Activated CD8-positive, alpha-beta T cell treated with anti-CD3 and anti-CD28 coated beads for 36 hours (primary cell): Measurements from ENCODE around the gene MED15. TPM values are rescaled to one million over a fixed set of nuclear protein-coding genes. Genes with fewer than 3 reads are reported as not detected.
A peak's percentile ranks its signal among the peaks of the same experiment; 100 is the strongest.

Experiments used
- ATAC-seq: fragments of 200-7000 bp; cut with Tn5 transposase; one replicate; pipeline ENCODE4 v1.10.0; 2021; ENCODE audit warnings: mild to moderate bottlenecking, moderate library complexity
- CTCF ChIA-PET: fragments of 350-600 bp; sonication (Branson Sonifier 250); formaldehyde crosslinking; loops from one replicate; lab custom pipeline; 2021; ENCODE audit warnings: antibody characterized with exemption; lab: Charles Lee
- POLR2A ChIA-PET: fragments of 350-600 bp; sonication (Branson Sonifier 250); formaldehyde crosslinking; loops from one replicate; lab custom pipeline; 2021; ENCODE audit warnings: antibody characterized with exemption; lab: Charles Lee
- DNase-seq: peaks from one replicate; pipeline ENCODE4 v3.0.0-alpha.2; 2020
- H3K27ac Mint-ChIP-seq: one replicate; pipeline ENCODE4 v1.8.0; 2021; ENCODE audit warnings: mild to moderate bottlenecking, mixed read lengths
- H3K27me3 Mint-ChIP-seq: one replicate; pipeline ENCODE4 v1.8.0; 2021; ENCODE audit warnings: mixed read lengths
- H3K36me3 Mint-ChIP-seq: one replicate; pipeline ENCODE4 v1.8.0; 2021; ENCODE audit warnings: low read depth, mixed read lengths
- H3K4me1 Mint-ChIP-seq: one replicate; pipeline ENCODE4 v1.8.0; 2021; ENCODE audit warnings: low read depth, mixed read lengths
- H3K4me3 Mint-ChIP-seq: one replicate; pipeline ENCODE4 v1.8.0; 2021; ENCODE audit warnings: mild to moderate bottlenecking, moderate library complexity, mixed read lengths
- H3K9me3 Mint-ChIP-seq: one replicate; pipeline ENCODE4 v1.8.0; 2021; ENCODE audit warnings: mixed read lengths
- intact Hi-C: fragments of 100-400 bp; cut with micrococcal nuclease; formaldehyde crosslinking; loops from one replicate; pipeline ENCODE4 v1.10.0; 2022
- total RNA-seq, 2 experiments: library from RNA; stranded (reverse); gene quantifications; one replicate each; pipeline ENCODE4 v1.2.3, GENCODE V29; 2021
- TF ChIP-seq, protein P1 (sequence below): fragments of 200-600 bp; IDR thresholded peaks from one replicate; pipeline ENCODE4 v1.8.0; 2022; ENCODE audit warnings: antibody characterized with exemption, mild to moderate bottlenecking

Gene MED15
- total RNA-seq, 2 experiments from 2014 or later: 110 to 118 TPM

DNA sequence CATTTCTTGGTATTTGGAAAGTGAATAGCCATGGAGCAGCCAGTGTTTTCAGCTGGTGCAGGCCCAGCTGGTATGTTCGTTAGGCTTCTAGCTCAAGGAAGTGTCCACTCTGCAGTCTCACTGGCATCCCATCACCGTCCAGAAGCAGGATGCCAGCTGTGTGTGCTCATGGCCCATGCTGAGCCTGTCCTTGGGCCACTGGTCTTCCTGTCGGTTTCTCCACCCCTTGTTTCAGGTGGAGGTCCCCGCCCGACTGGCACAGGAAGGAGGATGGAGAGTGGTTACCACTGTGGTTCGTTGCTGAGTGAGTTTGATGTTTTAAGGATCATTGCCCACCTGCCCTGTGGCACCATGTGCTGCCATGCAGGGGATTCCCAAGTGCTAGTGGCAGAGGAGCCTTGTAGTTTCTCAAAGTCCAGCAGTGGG, 63.7 kb downstream of the MED15 start:
- Mint-ChIP-seq H3K27me3 (no peaks in the 10 kb centered on the region), H3K36me3 (peaks cover 79% of the 10 kb centered on the region), H3K9me3 (no peaks in the 10 kb centered on the region), H3K27ac (peak overlapping the region; percentile 49), H3K4me1 (peaks cover 63% of the 10 kb centered on the region), H3K4me3 (no peak overlapping the region)
- ATAC-seq: no peak
- ChIA-PET POLR2A (interaction anchor here (1.7 to 5.4 kb wide), 3 partner anchors 10 to 63 kb away, joined by 4 to 48 read pairs (median 18); partner anchors contain the start of gene MED15), CTCF (interaction anchor here (0.9 to 12.5 kb wide), 19 partner anchors 9 to 153 kb away, joined by 3 to 234 read pairs (median 4); partner anchors contain the start of genes KLHL22 and MED15)
- intact Hi-C loops: no loop called here
- TF ChIP-seq, protein P1, sequence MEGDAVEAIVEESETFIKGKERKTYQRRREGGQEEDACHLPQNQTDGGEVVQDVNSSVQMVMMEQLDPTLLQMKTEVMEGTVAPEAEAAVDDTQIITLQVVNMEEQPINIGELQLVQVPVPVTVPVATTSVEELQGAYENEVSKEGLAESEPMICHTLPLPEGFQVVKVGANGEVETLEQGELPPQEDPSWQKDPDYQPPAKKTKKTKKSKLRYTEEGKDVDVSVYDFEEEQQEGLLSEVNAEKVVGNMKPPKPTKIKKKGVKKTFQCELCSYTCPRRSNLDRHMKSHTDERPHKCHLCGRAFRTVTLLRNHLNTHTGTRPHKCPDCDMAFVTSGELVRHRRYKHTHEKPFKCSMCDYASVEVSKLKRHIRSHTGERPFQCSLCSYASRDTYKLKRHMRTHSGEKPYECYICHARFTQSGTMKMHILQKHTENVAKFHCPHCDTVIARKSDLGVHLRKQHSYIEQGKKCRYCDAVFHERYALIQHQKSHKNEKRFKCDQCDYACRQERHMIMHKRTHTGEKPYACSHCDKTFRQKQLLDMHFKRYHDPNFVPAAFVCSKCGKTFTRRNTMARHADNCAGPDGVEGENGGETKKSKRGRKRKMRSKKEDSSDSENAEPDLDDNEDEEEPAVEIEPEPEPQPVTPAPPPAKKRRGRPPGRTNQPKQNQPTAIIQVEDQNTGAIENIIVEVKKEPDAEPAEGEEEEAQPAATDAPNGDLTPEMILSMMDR: no peak
- no peak for DNase-seq

DNA sequence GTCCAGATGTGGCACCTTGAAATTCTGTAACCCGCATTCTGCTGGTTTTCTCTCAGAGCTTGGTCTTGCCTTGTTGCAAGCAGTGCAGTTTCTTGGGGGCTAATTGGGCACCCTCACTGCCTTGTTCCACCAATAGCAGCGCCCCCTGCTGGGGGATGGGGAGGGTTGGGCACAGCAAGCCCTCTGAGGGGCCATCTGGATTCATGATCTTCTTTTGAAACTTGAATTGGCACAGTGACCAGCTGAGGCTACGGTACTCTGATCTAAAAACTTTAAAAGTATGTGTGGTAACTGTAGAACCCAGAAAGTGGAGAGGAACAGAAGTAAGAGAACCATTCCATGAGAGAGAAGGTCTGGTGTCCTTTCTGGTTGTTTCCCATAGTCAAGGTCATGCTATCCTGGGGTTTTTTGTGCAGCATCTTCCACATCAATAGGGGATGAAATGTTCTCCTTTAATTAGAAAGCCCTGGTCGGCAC, 64.2 kb downstream of the MED15 start:
- CTCF ChIA-PET: interaction anchor here (0.7 to 12.5 kb wide), 21 partner anchors 9 to 153 kb away, joined by 3 to 234 read pairs (median 4); partner anchors contain the start of genes KLHL22 and MED15
- TF ChIP-seq, protein P1: peak; percentile 82
- intact Hi-C loops: no loop called here
- Mint-ChIP-seq H3K9me3 (no peaks in the 10 kb centered on the region), H3K27me3 (no peaks in the 10 kb centered on the region), H3K4me1 (peaks cover 61% of the 10 kb centered on the region), H3K4me3 (no peak overlapping the region), H3K36me3 (peaks cover 74% of the 10 kb centered on the region), H3K27ac (no peak overlapping the region)
- POLR2A ChIA-PET: interaction anchor here (1.7 to 5.4 kb wide), 3 partner anchors 10 to 64 kb away, joined by 4 to 48 read pairs (median 18); partner anchors contain the start of gene MED15
- DNase-seq (peak; percentile 75), ATAC-seq (peak; percentile 21)

DNA sequence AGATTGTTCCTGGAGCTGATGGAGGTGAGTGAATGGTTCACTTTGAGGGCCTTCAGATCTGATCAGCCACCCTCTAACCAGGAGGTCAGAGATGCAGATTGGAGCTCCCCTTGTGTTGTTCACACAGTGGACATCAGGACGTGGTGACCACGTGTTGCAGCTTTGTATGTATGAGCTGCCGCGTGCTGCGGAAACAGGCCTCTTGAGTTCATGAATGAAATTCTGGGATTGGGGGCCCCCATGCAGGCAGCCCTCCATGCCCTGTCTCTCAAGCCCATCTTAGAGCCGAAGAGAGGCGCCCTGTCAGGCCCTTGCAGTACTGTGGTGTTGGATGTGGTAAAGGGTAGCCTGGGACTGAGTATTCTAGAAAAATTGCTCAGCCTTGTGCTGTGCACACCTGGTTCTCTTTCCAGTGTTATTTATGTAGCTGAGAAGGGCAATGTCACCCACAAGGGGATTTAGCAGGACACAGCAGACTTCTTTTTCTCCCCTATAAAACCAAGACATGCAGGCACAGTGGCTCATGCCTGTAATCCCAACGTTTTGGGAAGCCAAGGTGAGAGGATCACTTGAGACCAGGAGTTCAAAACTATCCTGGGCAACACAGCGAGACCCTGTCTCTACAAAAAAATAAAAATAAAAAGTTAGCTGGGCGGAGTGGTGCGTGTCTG, 64.9 kb downstream of the MED15 start:
- CTCF ChIA-PET: interaction anchor here (0.6 to 12.5 kb wide), 16 partner anchors 8 to 154 kb away, joined by 3 to 234 read pairs (median 5); no protein-coding TSS in a partner anchor
- Mint-ChIP-seq H3K27me3 (no peaks in the 10 kb centered on the region), H3K27ac (no peak overlapping the region), H3K4me3 (no peak overlapping the region), H3K4me1 (peaks cover 56% of the 10 kb centered on the region), H3K36me3 (peaks cover 67% of the 10 kb centered on the region), H3K9me3 (no peaks in the 10 kb centered on the region)
- TF ChIP-seq, protein P1: no peak
- intact Hi-C loops: no loop called here
- DNase-seq: no peak
- no peak for ATAC-seq
- POLR2A ChIA-PET: interaction anchor here (0.6 to 5.4 kb wide), 4 partner anchors 9 to 64 kb away, joined by 4 to 48 read pairs (median 11); partner anchors contain the start of gene MED15

DNA sequence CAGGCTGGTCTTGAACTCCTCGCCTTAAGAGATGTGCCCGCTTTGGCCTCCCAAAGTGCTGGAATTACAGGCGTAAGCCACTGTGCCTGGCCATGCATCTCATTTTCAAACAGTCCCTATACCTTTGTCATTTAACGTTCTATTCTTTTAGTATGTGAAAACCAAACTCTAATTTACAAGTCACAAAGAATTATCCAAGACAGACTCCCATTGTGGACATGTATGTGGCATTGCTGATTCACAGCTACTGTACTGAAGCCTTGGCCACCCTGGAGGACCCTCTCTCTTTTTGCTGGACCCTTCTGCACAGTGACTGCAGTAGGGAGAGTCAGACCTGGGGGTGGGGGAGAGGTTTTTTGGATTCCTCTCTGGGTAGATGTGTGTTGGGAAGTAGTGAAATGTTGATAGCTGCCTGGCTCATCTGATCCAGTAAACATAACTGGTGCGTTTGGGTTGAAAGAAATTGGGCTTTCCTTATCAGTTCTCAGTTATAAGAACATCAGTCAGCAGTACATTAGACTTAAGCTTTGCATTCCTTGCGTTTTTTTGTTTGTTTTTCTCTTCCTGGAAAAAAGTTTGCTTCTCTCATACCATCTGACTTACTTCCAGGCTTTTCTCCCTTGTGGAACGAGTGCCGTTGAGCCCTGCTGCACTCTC, 65.9 kb downstream of the MED15 start:
- Mint-ChIP-seq H3K36me3 (peaks cover 62% of the 10 kb centered on the region), H3K27ac (no peak overlapping the region), H3K9me3 (no peaks in the 10 kb centered on the region), H3K4me3 (no peak overlapping the region), H3K27me3 (no peaks in the 10 kb centered on the region), H3K4me1 (peaks cover 47% of the 10 kb centered on the region)
- intact Hi-C loops: no loop called here
- DNase-seq (no peak), ATAC-seq (no peak)
- CTCF ChIA-PET: interaction anchor here (1.9 to 12.5 kb wide), 4 partner anchors 9 to 110 kb away, joined by 6 to 234 read pairs (median 15); no protein-coding TSS in a partner anchor
- POLR2A ChIA-PET: interaction anchor here (0.6 to 1.0 kb wide), 2 partner anchors 12 to 335 kb away, joined by 3 to 4 read pairs; no protein-coding TSS in a partner anchor
- TF ChIP-seq, protein P1: no peak
